IMR-90 (cell line): ENCODE measurements around the gene NLRC3.

Experiments
- BHLHE40 ChIP-seq: fragments of 150-350 bp; IDR thresholded peaks from 2 replicates; pipeline ENCODE4 v1.6.1; 2016; ENCODE audit warnings: mild to moderate bottlenecking, low read depth, low read length
- CEBPB ChIP-seq: IDR thresholded peaks from 2 replicates; pipeline ENCODE4 v1.6.1; 2012; ENCODE audit warnings: low read depth, low read length, improper control_type of control experiment
- CHD1 ChIP-seq: IDR thresholded peaks from 2 replicates; pipeline ENCODE4 v1.6.1; 2012; ENCODE audit warnings: low read depth, low read length, improper control_type of control experiment
- CTCF ChIP-seq: conservative IDR thresholded peaks from 2 replicates; pipeline ENCODE4 v1.5.1; 2012; ENCODE audit warnings: mild to moderate bottlenecking, low read depth, low read length, improper control_type of control experiment
- MXI1 ChIP-seq: IDR thresholded peaks from 2 replicates; pipeline ENCODE4 v1.6.1; 2012; ENCODE audit warnings: low read depth, mild to moderate bottlenecking, low read length, moderate library complexity, borderline replicate concordance
- POLR2A ChIP-seq: IDR thresholded peaks from 2 replicates; pipeline ENCODE4 v1.6.1; 2012; ENCODE audit warnings: mild to moderate bottlenecking, low read depth, low read length
- RAD21 ChIP-seq: IDR thresholded peaks from 2 replicates; pipeline ENCODE4 v1.6.1; 2012; ENCODE audit warnings: low read length, improper control_type of control experiment

- TF ChIP-seq CTCF = no peak
- no peak for TF ChIP-seq POLR2A
- no peak for TF ChIP-seq CEBPB
- TF ChIP-seq MXI1 = no peak
- no peak for TF ChIP-seq BHLHE40
- no peak for TF ChIP-seq CHD1
- TF ChIP-seq RAD21 = no peak
Measured at GRCh38 chr16:3529175-3529574, 48.0 kb downstream of the NLRC3 start.
